ENCODE measurements around the gene GPC3.

- TF ChIP-seq CTCF (IDR thresholded peaks at IDR 0.05) (no peak), POLR2A (IDR thresholded peaks at IDR 0.05) (no peak), POLR2AphosphoS5 (IDR thresholded peaks at IDR 0.05; ENCODE audit: insufficient read depth in 1 of 2, low read depth in 1 of 2) (no peak)
These were observed 317.0 kb downstream of the GPC3 start for GRCh38 chrX:133668225-133668931.
